Measurements from ENCODE around the gene FCGBP.
"Not testable (repeated sequence)": the region's sequence is repeated elsewhere in the genome, so short reads cannot be mapped to it uniquely, and the experiment has no call there.

The FCGBP gene

GRCh38 chr19:39890755-39891551 is 43.5 kb downstream of the FCGBP start:
- no peak for DNase-seq (ENCODE audit: low read depth in 2 of 2)

GRCh38 chr19:39889872-39890754 is 44.3 kb downstream of the FCGBP start:
- DNase-seq (ENCODE audit: low read depth in 2 of 2) = not testable (repeated sequence)

- not testable (repeated sequence) for DNase-seq (ENCODE audit: low read depth in 2 of 2)
Measured at GRCh38 chr19:39887456-39887951, 46.9 kb downstream of the FCGBP start.

- DNase-seq (ENCODE audit: low read depth in 2 of 2) = not testable (repeated sequence)
Measured at GRCh38 chr19:39885821-39886554, 48.4 kb downstream of the FCGBP start.

GRCh38 chr19:39884721-39885120 is 49.7 kb downstream of the FCGBP start:
- DNase-seq (ENCODE audit: low read depth in 2 of 2) = not testable (repeated sequence)

Measured in stimulated activated CD8-positive, alpha-beta memory T cell treated with anti-CD3 and anti-CD28 coated beads, Interleukin-7, amount 100 ng/mL, for 1 hour (primary cell).